ENCODE data around the gene NREP. TPM values are rescaled to one million over a fixed set of nuclear protein-coding genes. Genes with fewer than 3 reads are reported as not detected.

NREP gene
- total RNA-seq, 1 experiment from 2014 or later: 163 TPM

DNA sequence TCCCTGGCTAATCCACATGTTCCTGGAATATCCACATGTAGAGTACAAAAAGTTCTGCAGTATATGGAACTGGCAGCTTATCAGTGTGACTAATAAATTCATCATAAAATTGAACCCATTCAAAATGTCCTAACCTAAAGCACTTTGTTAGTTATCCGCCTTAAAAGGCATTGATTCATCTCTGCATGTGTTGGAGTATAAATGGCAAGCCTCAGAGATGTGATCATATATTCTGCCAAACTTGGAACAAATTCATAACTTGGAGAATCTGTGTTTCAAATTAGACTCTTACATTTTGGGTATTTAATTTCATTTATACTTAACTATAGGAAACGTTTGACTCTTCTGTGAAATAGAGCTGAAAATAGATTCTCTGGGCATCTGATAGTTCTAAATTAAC, 25.2 kb upstream of the NREP start:
- no peak overlapping the region for H3K18ac ChIP-seq (ENCODE audit: insufficient read length, low read depth, low read length)
- H4K91ac ChIP-seq (ENCODE audit: insufficient read length, low read depth, low read length): no peak overlapping the region
- TF ChIP-seq CTCF (conservative IDR thresholded peaks at IDR 0.05): no peak
- H3K4me1 ChIP-seq (ENCODE audit: insufficient read depth, low read length): peaks cover 2% of the 10 kb centered on the region; the same call in 1 of the 2 replicates
- Mint-ChIP-seq H3K27me3 (ENCODE audit: low read depth) (no peaks in the 10 kb centered on the region; the same call in 1 of the 2 replicates), H3K9me3 (no peaks in the 10 kb centered on the region), H3K4me3 (no peak overlapping the region), H3K4me1 (peaks cover 14 to 19% of the 10 kb centered on the region in 2 experiments), H3K36me3 (ENCODE audit: insufficient read depth in 1 of 3, low read depth in 3 of 3) (no peaks in the 10 kb centered on the region), H3K27ac (no peak overlapping the region)
- no peak overlapping the region for H2BK12ac ChIP-seq (ENCODE audit: insufficient read length, low read depth, low read length)
- DNase-seq: no peak
- H4K8ac ChIP-seq (replicated peaks; ENCODE audit: insufficient read length, low read depth, low read length): no peak overlapping the region
- H2BK5ac ChIP-seq (ENCODE audit: insufficient read length, low read length): no peak overlapping the region
- no peaks in the 10 kb centered on the region for H4K20me1 ChIP-seq (ENCODE audit: control insufficient read depth, insufficient read depth, insufficient read length)
- no peak overlapping the region for H2BK15ac ChIP-seq (ENCODE audit: low read depth, low read length)
- H3K23ac ChIP-seq (ENCODE audit: insufficient read length, low read depth, low read length): no peak overlapping the region
- no peak overlapping the region for H3K4me2 ChIP-seq (ENCODE audit: insufficient read depth, insufficient read length, low read length)
- H3K14ac ChIP-seq (ENCODE audit: insufficient read depth, low read length): no peak overlapping the region
- no peak overlapping the region for H2BK120ac ChIP-seq (ENCODE audit: low read depth, low read length, poor library complexity, severe bottlenecking)
- H3K27me3 ChIP-seq (ENCODE audit: insufficient read depth, low read length): no peaks in the 10 kb centered on the region
- no peak overlapping the region for H3T11ph ChIP-seq (ENCODE audit: low read length)
- no peak overlapping the region for H2AFZ ChIP-seq (ENCODE audit: low read length)
- H4K5ac ChIP-seq (ENCODE audit: insufficient read length, low read depth, low read length): no peak overlapping the region
- H2BK20ac ChIP-seq (ENCODE audit: low read depth, low read length, poor library complexity, severe bottlenecking): no peak overlapping the region
- WGBS (ENCODE audit: extremely low coverage, insufficient read length, low lambda C conversion rate): no CpG with 5 or more reads among the region's 2 CpGs
- H3K27ac ChIP-seq (ENCODE audit: insufficient read length, low read depth, low read length): no peak overlapping the region
- no peak overlapping the region for H3K56ac ChIP-seq (ENCODE audit: insufficient read length, low read depth, low read length)
- no peak overlapping the region for H3K4ac ChIP-seq (ENCODE audit: low read depth, low read length)
- no peaks in the 10 kb centered on the region for H3K79me1 ChIP-seq (ENCODE audit: insufficient read depth, low read depth, low read length, poor library complexity, severe bottlenecking)
- no peaks in the 10 kb centered on the region for H3K79me2 ChIP-seq (ENCODE audit: insufficient read depth, low read length)
- no peak overlapping the region for H2AK5ac ChIP-seq (ENCODE audit: insufficient read length, low read length)
- H3K9ac ChIP-seq (ENCODE audit: extremely low read depth, insufficient read length, low read length): no peak overlapping the region
- H3K23me2 ChIP-seq (ENCODE audit: insufficient read length, low read depth, low read length, poor library complexity, severe bottlenecking): no peaks in the 10 kb centered on the region
- no peaks in the 10 kb centered on the region for H3K9me3 ChIP-seq (ENCODE audit: control insufficient read depth, low read depth, low read length)
